GM18873 (cell line): ENCODE results near the gene LMBR1.
A peak's percentile ranks its signal among the peaks of the same experiment; 100 is the strongest.
"Not testable (repeated sequence)": the region's sequence is repeated elsewhere in the genome, so short reads cannot be mapped to it uniquely, and the experiment has no call there.

Experiments
- ATAC-seq: cut with Tn5 transposase; IDR thresholded peaks from one replicate; pipeline ENCODE4 v1.9.1; 2021; ENCODE audit warnings: mild to moderate bottlenecking, moderate library complexity, moderate number of reproducible peaks; ENCODE audit not compliant: unreplicated experiment, low FRiP score

The LMBR1 gene

GRCh38 chr7:156816943-156817572, 75.9 kb downstream of the LMBR1 start:
- no peak for ATAC-seq

- no peak for ATAC-seq
These were observed 81.3 kb downstream of the LMBR1 start for GRCh38 chr7:156811706-156812105.

- ATAC-seq: not testable (repeated sequence)
These were observed 89.3 kb downstream of the LMBR1 start for GRCh38 chr7:156803656-156804055.

GRCh38 chr7:156802214-156802613, 90.8 kb downstream of the LMBR1 start:
- no peak for ATAC-seq

- no peak for ATAC-seq
These were observed 97.6 kb downstream of the LMBR1 start for GRCh38 chr7:156795415-156795814.

GRCh38 chr7:156793334-156793733, 99.6 kb downstream of the LMBR1 start:
- ATAC-seq: no peak

- no peak for ATAC-seq
These were observed 100.4 kb downstream of the LMBR1 start for GRCh38 chr7:156792611-156793010.

GRCh38 chr7:156791241-156791640, 101.7 kb downstream of the LMBR1 start:
- no peak for ATAC-seq

- ATAC-seq: no peak
These were observed 102.7 kb downstream of the LMBR1 start for GRCh38 chr7:156790264-156790663.

GRCh38 chr7:156785998-156786543, 106.9 kb downstream of the LMBR1 start:
- ATAC-seq: no peak

GRCh38 chr7:156783864-156784263, 109.1 kb downstream of the LMBR1 start:
- ATAC-seq: no peak

- no peak for ATAC-seq
These were observed 111.0 kb downstream of the LMBR1 start for GRCh38 chr7:156781972-156782371.

GRCh38 chr7:156780724-156781455, 112.1 kb downstream of the LMBR1 start:
- peak; percentile 67 for ATAC-seq

GRCh38 chr7:156778668-156779067, 114.3 kb downstream of the LMBR1 start:
- ATAC-seq: no peak

- no peak for ATAC-seq
These were observed 114.8 kb downstream of the LMBR1 start for GRCh38 chr7:156778201-156778600.

- no peak for ATAC-seq
These were observed 115.5 kb downstream of the LMBR1 start for GRCh38 chr7:156777364-156778069.

GRCh38 chr7:156776527-156776926, 116.5 kb downstream of the LMBR1 start:
- no peak for ATAC-seq

- ATAC-seq: peak; percentile 50
These were observed 119.0 kb downstream of the LMBR1 start for GRCh38 chr7:156773966-156774365.

GRCh38 chr7:156772725-156773124, 120.3 kb downstream of the LMBR1 start:
- no peak for ATAC-seq

GRCh38 chr7:156768698-156769472, 124.1 kb downstream of the LMBR1 start:
- ATAC-seq: no peak
